ENCODE results near the gene RTCB.

RTCB gene

GRCh38 chr22:32422062-32422461, 10.0 kb upstream of the RTCB start:
- H2BK12ac ChIP-seq (ENCODE audit: low read length in 2 of 2): no peak overlapping the region
- no peaks in the 10 kb centered on the region for H3K9me3 ChIP-seq (ENCODE audit: control insufficient read depth, low read length)
- H3K9ac ChIP-seq (ENCODE audit: low read length): no peak overlapping the region
- 79% methylated on average over 3 of the region's 5 CpGs for WGBS
- no peak overlapping the region for H3K4ac ChIP-seq (ENCODE audit: low read depth in 1 of 2, low read length in 2 of 2)
- H3K14ac ChIP-seq (ENCODE audit: low read length in 2 of 2): no peak overlapping the region
- no peak overlapping the region for H2AFZ ChIP-seq (ENCODE audit: low read depth, low read length)
- H2BK15ac ChIP-seq (ENCODE audit: low read depth, poor library complexity, severe bottlenecking): no peak overlapping the region
- H2AK5ac ChIP-seq (ENCODE audit: low read length, severe bottlenecking): no peak overlapping the region
- H3K23ac ChIP-seq (ENCODE audit: low read length in 2 of 2): no peak overlapping the region
- no peak for DNase-seq
- H3K4me1 ChIP-seq (ENCODE audit: control insufficient read depth, insufficient read depth, low read depth, low read length): no peaks in the 10 kb centered on the region
- no peak overlapping the region for H3K27ac ChIP-seq (ENCODE audit: low read length, poor library complexity, severe bottlenecking)
- no peak overlapping the region for H3K4me3 ChIP-seq (ENCODE audit: insufficient read depth in 1 of 2, low read depth in 1 of 2, low read length in 2 of 2)
- no peak overlapping the region for H2BK5ac ChIP-seq (ENCODE audit: low read depth, low read length, poor library complexity, severe bottlenecking)
- H2BK120ac ChIP-seq (ENCODE audit: low read depth, low read length): no peak overlapping the region
- no peak overlapping the region for H4K91ac ChIP-seq (ENCODE audit: low read length)
- no peak overlapping the region for H3K18ac ChIP-seq (ENCODE audit: low read depth in 1 of 2, low read length in 2 of 2)
- H3K4me2 ChIP-seq (ENCODE audit: low read length, poor library complexity, severe bottlenecking): no peak overlapping the region
- no peak overlapping the region for H4K8ac ChIP-seq (ENCODE audit: low read length)
- peaks cover 33 to 72% of the 10 kb centered on the region in 2 experiments for H3K27me3 ChIP-seq (ENCODE audit: control insufficient read depth in 1 of 2, insufficient read depth in 1 of 2, low read length in 2 of 2)
- H3K36me3 ChIP-seq (ENCODE audit: control insufficient read depth in 1 of 2, insufficient read depth in 2 of 2, low read depth in 1 of 2, low read length in 2 of 2): no peaks in the 10 kb centered on the region
- no peaks in the 10 kb centered on the region for H3K79me1 ChIP-seq (replicated peaks; ENCODE audit: low read length, poor library complexity, severe bottlenecking)

- Histone ChIP-seq H3K14ac (ENCODE audit: low read length in 2 of 2) (no peak overlapping the region), H3K27me3 (ENCODE audit: control insufficient read depth in 1 of 2, insufficient read depth in 1 of 2, low read length in 2 of 2) (peaks cover 38 to 72% of the 10 kb centered on the region in 2 experiments), H3K9me3 (ENCODE audit: control insufficient read depth, low read length) (no peaks in the 10 kb centered on the region), H4K91ac (ENCODE audit: low read length) (no peak overlapping the region), H2BK5ac (ENCODE audit: low read depth, low read length, poor library complexity, severe bottlenecking) (no peak overlapping the region), H2AFZ (ENCODE audit: low read depth, low read length) (no peak overlapping the region), H2BK120ac (ENCODE audit: low read depth, low read length) (no peak overlapping the region), H3K79me1 (replicated peaks; ENCODE audit: low read length, poor library complexity, severe bottlenecking) (no peaks in the 10 kb centered on the region), H3K4me1 (ENCODE audit: control insufficient read depth, insufficient read depth, low read depth, low read length) (no peaks in the 10 kb centered on the region), H3K4me2 (ENCODE audit: low read length, poor library complexity, severe bottlenecking) (no peak overlapping the region), H2BK15ac (ENCODE audit: low read depth, poor library complexity, severe bottlenecking) (no peak overlapping the region), H3K4me3 (ENCODE audit: insufficient read depth in 1 of 2, low read depth in 1 of 2, low read length in 2 of 2) (no peak overlapping the region), H3K36me3 (ENCODE audit: control insufficient read depth in 1 of 2, insufficient read depth in 2 of 2, low read depth in 1 of 2, low read length in 2 of 2) (no peaks in the 10 kb centered on the region), H2AK5ac (ENCODE audit: low read length, severe bottlenecking) (no peak overlapping the region), H3K18ac (ENCODE audit: low read depth in 1 of 2, low read length in 2 of 2) (no peak overlapping the region), H4K8ac (ENCODE audit: low read length) (no peak overlapping the region), H3K27ac (ENCODE audit: low read length, poor library complexity, severe bottlenecking) (no peak overlapping the region), H3K4ac (ENCODE audit: low read depth in 1 of 2, low read length in 2 of 2) (no peak overlapping the region), H2BK12ac (ENCODE audit: low read length in 2 of 2) (no peak overlapping the region), H3K23ac (ENCODE audit: low read length in 2 of 2) (no peak overlapping the region), H3K9ac (ENCODE audit: low read length) (no peak overlapping the region)
- WGBS: 30% methylated on average over 1 of the region's 2 CpGs
- no peak for DNase-seq
Measured at GRCh38 chr22:32421484-32421883, 9.4 kb upstream of the RTCB start.

- H3K14ac ChIP-seq (ENCODE audit: low read length in 2 of 2): no peak overlapping the region
Measured at GRCh38 chr22:32417906-32418305, 5.9 kb upstream of the RTCB start.

DNA sequence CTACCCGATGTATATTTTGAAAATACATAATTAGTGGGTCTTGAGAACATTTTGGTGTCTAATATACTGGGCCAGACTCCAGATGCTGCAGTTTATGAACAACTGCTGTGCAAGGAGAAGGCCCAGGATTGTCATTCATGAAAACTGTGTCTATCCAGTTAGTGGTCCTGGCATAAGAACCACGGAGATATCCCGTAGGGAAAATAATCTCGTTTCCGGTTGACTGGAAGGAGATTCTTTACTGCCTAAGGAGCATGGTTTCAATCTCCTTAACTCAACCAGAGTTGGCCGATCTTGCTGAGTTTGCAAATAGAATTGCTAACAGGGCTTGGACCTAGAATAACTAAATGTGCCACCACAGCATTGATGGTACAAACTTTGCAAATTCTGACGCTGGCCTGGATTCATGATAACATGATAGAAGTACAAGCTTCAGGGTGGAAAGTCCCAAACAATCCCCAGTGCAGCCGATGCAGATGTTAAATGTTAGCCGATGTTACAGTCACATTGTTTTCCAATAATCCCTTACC, 4.6 kb upstream of the RTCB start:
- no peak overlapping the region for H3K27ac ChIP-seq (ENCODE audit: low read length, poor library complexity, severe bottlenecking)
- whole genome bisulfite sequencing: 95% methylated on average over 9 of the region's 9 CpGs

More at GRCh38 chr22:32417906-32418305, 5.9 kb upstream of the RTCB start:
- Histone ChIP-seq H3K4me3 (ENCODE audit: insufficient read depth in 1 of 2, low read depth in 1 of 2, low read length in 2 of 2) (no peak overlapping the region), H4K91ac (ENCODE audit: low read length) (no peak overlapping the region), H3K9ac (ENCODE audit: low read length) (no peak overlapping the region), H3K4me2 (ENCODE audit: low read length, poor library complexity, severe bottlenecking) (no peak overlapping the region), H3K18ac (ENCODE audit: low read depth in 1 of 2, low read length in 2 of 2) (no peak overlapping the region), H3K79me1 (replicated peaks; ENCODE audit: low read length, poor library complexity, severe bottlenecking) (no peaks in the 10 kb centered on the region), H3K27me3 (ENCODE audit: control insufficient read depth in 1 of 2, insufficient read depth in 1 of 2, low read length in 2 of 2) (peaks cover 40 to 45% of the 10 kb centered on the region in 2 experiments), H3K9me3 (ENCODE audit: control insufficient read depth, low read length) (no peaks in the 10 kb centered on the region), H3K4me1 (ENCODE audit: control insufficient read depth, insufficient read depth, low read depth, low read length) (no peaks in the 10 kb centered on the region), H3K27ac (ENCODE audit: low read length, poor library complexity, severe bottlenecking) (no peak overlapping the region), H2AK5ac (ENCODE audit: low read length, severe bottlenecking) (no peak overlapping the region), H2BK12ac (ENCODE audit: low read length in 2 of 2) (no peak overlapping the region), H2AFZ (ENCODE audit: low read depth, low read length) (no peak overlapping the region), H3K23ac (ENCODE audit: low read length in 2 of 2) (no peak overlapping the region), H2BK15ac (ENCODE audit: low read depth, poor library complexity, severe bottlenecking) (no peak overlapping the region), H3K36me3 (ENCODE audit: control insufficient read depth in 1 of 2, insufficient read depth in 2 of 2, low read depth in 1 of 2, low read length in 2 of 2) (no peaks in the 10 kb centered on the region), H2BK5ac (ENCODE audit: low read depth, low read length, poor library complexity, severe bottlenecking) (no peak overlapping the region), H2BK120ac (ENCODE audit: low read depth, low read length) (no peak overlapping the region), H3K4ac (ENCODE audit: low read depth in 1 of 2, low read length in 2 of 2) (no peak overlapping the region), H4K8ac (ENCODE audit: low read length) (no peak overlapping the region)
- DNase-seq: no peak
- WGBS: 30% methylated on average over 1 of the region's 4 CpGs

More for the DNA sequence above, 4.6 kb upstream of the RTCB start:
- Histone ChIP-seq H3K4me3 (ENCODE audit: insufficient read depth in 1 of 2, low read depth in 1 of 2, low read length in 2 of 2) (no peak overlapping the region), H4K8ac (ENCODE audit: low read length) (no peak overlapping the region), H2BK12ac (ENCODE audit: low read length in 2 of 2) (no peak overlapping the region), H3K9me3 (ENCODE audit: control insufficient read depth, low read length) (no peaks in the 10 kb centered on the region), H2AK5ac (ENCODE audit: low read length, severe bottlenecking) (no peak overlapping the region), H2BK5ac (ENCODE audit: low read depth, low read length, poor library complexity, severe bottlenecking) (no peak overlapping the region), H3K18ac (ENCODE audit: low read depth in 1 of 2, low read length in 2 of 2) (no peak overlapping the region), H3K36me3 (ENCODE audit: control insufficient read depth in 1 of 2, insufficient read depth in 2 of 2, low read depth in 1 of 2, low read length in 2 of 2) (no peaks in the 10 kb centered on the region), H2BK15ac (ENCODE audit: low read depth, poor library complexity, severe bottlenecking) (no peak overlapping the region), H3K4me1 (ENCODE audit: control insufficient read depth, insufficient read depth, low read depth, low read length) (no peaks in the 10 kb centered on the region), H2BK120ac (ENCODE audit: low read depth, low read length) (no peak overlapping the region), H4K91ac (ENCODE audit: low read length) (no peak overlapping the region), H3K4ac (ENCODE audit: low read depth in 1 of 2, low read length in 2 of 2) (no peak overlapping the region), H2AFZ (ENCODE audit: low read depth, low read length) (no peak overlapping the region), H3K79me1 (replicated peaks; ENCODE audit: low read length, poor library complexity, severe bottlenecking) (no peaks in the 10 kb centered on the region), H3K9ac (ENCODE audit: low read length) (no peak overlapping the region), H3K14ac (ENCODE audit: low read length in 2 of 2) (no peak overlapping the region), H3K4me2 (ENCODE audit: low read length, poor library complexity, severe bottlenecking) (no peak overlapping the region), H3K23ac (ENCODE audit: low read length in 2 of 2) (no peak overlapping the region), H3K27me3 (ENCODE audit: control insufficient read depth in 1 of 2, insufficient read depth in 1 of 2, low read length in 2 of 2) (peaks cover 32% of the 10 kb centered on the region in 2 experiments)
- DNase-seq: no peak

Data from mesenchymal stem cell (in vitro differentiated cells and primary cell).